Testis (tissue), 3 donors: Measurements from ENCODE around the gene ASXL1. TPM values are rescaled to one million over a fixed set of nuclear protein-coding genes. Genes with fewer than 3 reads are reported as not detected.

Experiments
- DNase-seq: peaks from one replicate; pipeline ENCODE4 v3.0.0-alpha.2; 2019
- H3K27ac ChIP-seq, 2 donors: fragments of 200-600 bp; sonication (generic); one replicate each; pipeline ENCODE4 v1.5.1; 2019
- H3K27me3 ChIP-seq: fragments of 200-600 bp; sonication (generic); one replicate; pipeline ENCODE4 v1.5.1; 2019
- H3K36me3 ChIP-seq: fragments of 200-600 bp; sonication (generic); one replicate; pipeline ENCODE4 v1.5.1; 2017; ENCODE audit warnings: low read depth; ENCODE audit errors: missing control alignments
- H3K4me1 ChIP-seq: fragments of 200-600 bp; sonication (generic); one replicate; pipeline ENCODE4 v1.5.1; 2019
- H3K4me3 ChIP-seq, 2 donors: fragments of 200-600 bp; sonication (generic); one replicate each; pipeline ENCODE4 v1.5.1; 2017 to 2019
- H3K9me3 ChIP-seq: fragments of 200-600 bp; sonication (generic); one replicate; pipeline ENCODE4 v1.5.1; 2017
- POLR2A ChIP-seq: fragments of 450-650 bp; IDR thresholded peaks from one replicate; pipeline ENCODE4 v1.6.1; 2017; ENCODE audit warnings: antibody characterized with exemption, mild to moderate bottlenecking, moderate library complexity
- WGBS, 2 donors: methylation state at CpG; one replicate each; pipeline ENCODE4 v1.1.5; 2018; 5-methylcytosine and 5-hydroxymethylcytosine counted together
- intact Hi-C: fragments of 100-400 bp; cut with DNase I; formaldehyde crosslinking; loops from one replicate; pipeline ENCODE4 v1.15.1; 2023; ENCODE audit warnings: low total_unique reads
- polyA plus RNA-seq: library from polyadenylated mRNA; stranded (reverse); fragments of 350-450 nt; fragmentation: Illumina TruSeq; extraction: RNeasy Lipid Tissue Mini Kit (QIAGEN cat#74804); gene quantifications from one replicate; pipeline ENCODE4 v1.2.3, GENCODE V29; 2014; ENCODE audit warnings: low read depth, low replicate concordance; ENCODE audit not compliant: insufficient read depth
- total RNA-seq, 2 donors: library from RNA; depleted of rRNA; stranded (reverse); fragments of >200 nt; gene quantifications; one replicate each; pipeline ENCODE4 v1.2.3, GENCODE V29; 2016
- TF ChIP-seq, protein P1 (sequence below), 3 experiments: fragments of 450-650 bp in 2 of 3; fragments of 200-600 bp in 1 of 3; sonication (generic) in 1 of 3; IDR thresholded peaks; one replicate each; pipeline ENCODE4 v1.5.1; 2016 to 2019; ENCODE audit warnings: antibody characterized with exemption in 3 of 3, mild to moderate bottlenecking in 2 of 3, moderate library complexity in 1 of 3

ASXL1 gene
- total and polyA plus RNA-seq, 3 donors from 2014 or later, result 101 to 161 (median 125) TPM

DNA sequence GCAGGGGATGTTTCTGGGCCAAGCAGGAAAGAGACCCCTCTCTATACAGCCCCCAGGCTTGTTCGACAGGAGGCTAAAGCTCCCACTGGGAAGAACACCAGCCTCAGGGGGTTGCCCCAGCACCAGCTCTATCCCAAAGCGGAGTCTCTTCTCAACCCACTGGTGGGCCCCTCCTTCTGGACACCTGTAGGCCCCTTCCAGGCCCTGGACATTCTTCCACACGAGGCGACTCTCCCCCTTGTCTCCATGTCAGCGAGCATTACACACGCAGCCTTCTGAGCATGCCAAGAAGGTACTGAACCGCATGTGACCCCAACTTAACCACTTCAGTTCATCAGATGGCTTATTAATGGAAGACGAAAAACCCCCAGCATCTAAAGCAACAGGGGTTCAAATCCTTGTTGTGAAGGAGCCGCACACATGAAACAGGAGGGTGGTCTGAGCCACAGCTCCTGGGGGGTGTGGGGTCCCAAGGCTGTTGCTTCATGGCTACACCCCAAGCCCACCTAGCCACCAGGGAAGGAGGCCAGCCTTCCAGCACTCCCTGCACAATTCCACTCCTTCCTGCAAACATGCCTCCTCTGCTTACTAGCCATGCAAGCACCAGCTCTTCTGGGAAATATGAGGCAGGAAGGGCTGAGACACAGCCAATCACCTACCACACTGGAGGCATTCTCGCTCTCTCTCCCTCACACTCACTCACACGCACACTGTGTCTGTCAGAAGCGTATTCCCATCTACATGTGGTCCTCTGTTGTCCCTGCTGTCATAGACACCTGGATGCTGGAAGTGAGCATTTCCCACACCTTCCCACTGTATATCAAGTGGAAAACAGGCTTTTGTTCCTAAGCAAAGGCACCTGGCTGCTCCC, 122.5 kb downstream of the ASXL1 start:
- H3K36me3 ChIP-seq, result no peaks in the 10 kb centered on the region
- intact Hi-C loops, result no loop called here
- 68 to 70% methylated on average over 9 to 12 of the region's 12 CpGs for WGBS, 2 donors
- H3K27me3 ChIP-seq, result no peaks in the 10 kb centered on the region
- no peak for DNase-seq
- peaks cover 51% of the 10 kb centered on the region for H3K4me1 ChIP-seq
- no peaks in the 10 kb centered on the region for H3K9me3 ChIP-seq
- no peak overlapping the region for H3K4me3 ChIP-seq
- TF ChIP-seq, protein P1, sequence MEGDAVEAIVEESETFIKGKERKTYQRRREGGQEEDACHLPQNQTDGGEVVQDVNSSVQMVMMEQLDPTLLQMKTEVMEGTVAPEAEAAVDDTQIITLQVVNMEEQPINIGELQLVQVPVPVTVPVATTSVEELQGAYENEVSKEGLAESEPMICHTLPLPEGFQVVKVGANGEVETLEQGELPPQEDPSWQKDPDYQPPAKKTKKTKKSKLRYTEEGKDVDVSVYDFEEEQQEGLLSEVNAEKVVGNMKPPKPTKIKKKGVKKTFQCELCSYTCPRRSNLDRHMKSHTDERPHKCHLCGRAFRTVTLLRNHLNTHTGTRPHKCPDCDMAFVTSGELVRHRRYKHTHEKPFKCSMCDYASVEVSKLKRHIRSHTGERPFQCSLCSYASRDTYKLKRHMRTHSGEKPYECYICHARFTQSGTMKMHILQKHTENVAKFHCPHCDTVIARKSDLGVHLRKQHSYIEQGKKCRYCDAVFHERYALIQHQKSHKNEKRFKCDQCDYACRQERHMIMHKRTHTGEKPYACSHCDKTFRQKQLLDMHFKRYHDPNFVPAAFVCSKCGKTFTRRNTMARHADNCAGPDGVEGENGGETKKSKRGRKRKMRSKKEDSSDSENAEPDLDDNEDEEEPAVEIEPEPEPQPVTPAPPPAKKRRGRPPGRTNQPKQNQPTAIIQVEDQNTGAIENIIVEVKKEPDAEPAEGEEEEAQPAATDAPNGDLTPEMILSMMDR (IDR thresholded peaks at IDR 0.05), result no peak
- TF ChIP-seq POLR2A, result no peak
- H3K27ac ChIP-seq, result no peak overlapping the region

DNA sequence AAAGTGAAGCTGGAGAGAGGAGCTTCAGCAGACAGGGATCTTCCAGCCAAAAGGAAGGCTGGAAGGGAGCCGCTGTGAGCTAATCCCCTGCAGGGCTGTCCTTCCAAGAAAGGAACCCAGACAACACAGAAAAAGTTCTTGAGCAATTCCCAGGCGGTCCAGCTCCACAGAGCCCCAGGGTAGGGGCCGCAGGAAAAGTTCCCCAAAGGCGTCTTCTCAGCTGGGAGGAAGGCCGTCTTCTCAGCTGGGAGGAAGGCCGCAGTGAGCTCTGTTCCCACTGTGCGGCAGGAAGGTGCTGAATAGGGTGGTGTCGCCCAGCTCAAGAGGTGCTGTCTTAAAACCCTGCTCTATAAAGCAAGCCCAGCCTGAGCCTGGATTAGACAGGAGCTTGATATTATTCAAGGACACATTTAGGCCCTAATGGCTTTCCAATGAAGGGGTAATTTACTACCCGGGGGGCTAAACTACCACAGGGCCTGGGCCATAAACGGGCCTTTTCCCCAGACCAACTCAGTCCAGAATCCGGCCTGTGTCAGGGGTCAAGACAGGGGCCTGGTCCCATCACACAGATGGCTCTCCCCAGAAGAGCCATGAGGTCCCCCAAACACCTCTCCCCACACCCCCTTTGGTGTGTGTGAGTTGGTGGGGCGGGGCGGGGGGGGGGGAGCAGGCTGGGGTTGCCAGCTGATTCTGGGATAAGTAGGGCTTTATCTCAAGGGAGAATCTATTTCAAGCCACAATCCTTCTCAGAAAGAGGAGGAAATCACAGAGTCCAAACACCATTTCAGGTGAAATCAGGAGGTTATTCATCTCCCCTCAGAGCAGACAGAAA, 123.4 kb downstream of the ASXL1 start:
- peaks cover 46% of the 10 kb centered on the region for H3K4me1 ChIP-seq
- H3K36me3 ChIP-seq, result no peaks in the 10 kb centered on the region
- no peaks in the 10 kb centered on the region for H3K9me3 ChIP-seq
- no peak for TF ChIP-seq POLR2A
- TF ChIP-seq, protein P1 (IDR thresholded peaks at IDR 0.05), result no peak
- peak overlapping the region; percentile 32 to 76 for H3K27ac ChIP-seq
- DNase-seq, result no peak
- H3K27me3 ChIP-seq, result no peaks in the 10 kb centered on the region
- intact Hi-C loops, result no loop called here
- H3K4me3 ChIP-seq, result peak overlapping the region in 1 of 2 donors; percentile 81
- WGBS, 2 donors, result 51 to 52% methylated on average over 11 to 13 of the region's 13 CpGs

DNA sequence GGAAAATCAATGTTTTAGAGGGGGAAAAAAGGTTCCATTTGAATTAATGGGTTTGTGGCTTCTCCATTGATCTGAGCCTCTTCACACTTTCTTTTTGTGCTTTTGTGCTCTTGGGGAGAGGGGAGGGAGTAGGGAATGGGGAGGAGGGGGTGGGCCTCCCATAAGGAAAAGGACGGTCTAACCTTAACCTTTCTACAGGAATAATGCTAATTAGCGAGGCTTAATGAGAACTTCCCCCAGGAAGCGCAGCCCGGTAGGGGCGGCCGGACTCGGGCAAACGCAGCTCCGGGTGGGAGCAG, 124.0 kb downstream of the ASXL1 start:
- intact Hi-C loops, result no loop called here

DNA sequence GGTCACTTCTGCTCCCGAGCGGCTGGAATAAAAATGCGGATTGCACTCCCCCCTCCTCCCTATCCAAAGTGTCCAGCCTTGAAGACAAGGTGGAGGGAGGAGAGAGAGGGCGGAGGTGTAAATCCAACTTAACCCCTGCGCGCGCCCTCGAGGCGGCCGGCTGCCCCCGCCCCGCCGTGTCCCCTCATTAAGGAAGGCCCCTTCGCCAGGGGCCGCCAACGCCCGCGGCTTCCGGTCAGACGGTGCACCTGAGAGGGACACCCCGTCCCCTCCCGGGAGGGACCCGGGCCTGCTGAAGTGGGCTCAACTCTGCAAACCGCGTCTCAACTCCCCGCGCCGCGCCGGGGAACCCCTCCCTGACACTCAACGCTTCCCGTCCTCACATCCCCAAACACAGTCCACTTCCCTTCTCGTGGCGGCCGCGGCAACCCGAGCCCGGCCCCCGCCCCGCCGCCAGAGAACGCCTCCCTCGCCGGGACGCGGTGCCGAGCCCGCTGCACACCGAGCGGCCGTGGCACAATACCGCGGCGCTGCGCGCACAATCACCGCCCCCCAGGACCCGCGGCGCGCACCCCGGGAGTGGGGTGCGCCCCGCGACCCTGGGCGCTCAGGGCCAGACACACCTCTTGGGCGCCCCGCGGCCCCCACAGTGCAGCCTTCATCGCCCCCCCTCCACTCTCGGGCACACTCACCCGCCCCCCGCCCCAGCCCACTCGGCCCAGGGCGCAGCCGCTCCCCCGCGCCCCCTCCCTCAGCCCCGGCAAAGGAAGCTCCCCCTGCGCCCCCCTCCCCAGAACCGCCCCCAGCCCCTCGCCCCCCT, 124.5 kb downstream of the ASXL1 start:
- H3K27me3 ChIP-seq, result no peaks in the 10 kb centered on the region
- 1 to 7% methylated on average over 18 to 61 of the region's 82 CpGs for WGBS, 2 donors
- H3K27ac ChIP-seq, result peak overlapping the region; percentile 76 to 78
- intact Hi-C loops, result no loop called here
- H3K4me1 ChIP-seq, result peaks cover 35% of the 10 kb centered on the region
- H3K4me3 ChIP-seq, result peak overlapping the region; percentile 74 to 81
- no peaks in the 10 kb centered on the region for H3K9me3 ChIP-seq
- no peaks in the 10 kb centered on the region for H3K36me3 ChIP-seq
- no peak for DNase-seq
- no peak for TF ChIP-seq POLR2A
- TF ChIP-seq, protein P1 (IDR thresholded peaks at IDR 0.05), result no peak

More for the DNA sequence above, 124.0 kb downstream of the ASXL1 start:
- H3K27me3 ChIP-seq, result no peaks in the 10 kb centered on the region
- H3K27ac ChIP-seq, result peak overlapping the region; percentile 76 to 78
- no peak for TF ChIP-seq POLR2A
- TF ChIP-seq, protein P1 (IDR thresholded peaks at IDR 0.05), result no peak
- peaks cover 41% of the 10 kb centered on the region for H3K4me1 ChIP-seq
- 6 to 7% methylated on average over 9 of the region's 9 CpGs for WGBS, 2 donors
- no peaks in the 10 kb centered on the region for H3K9me3 ChIP-seq
- DNase-seq, result no peak
- no peaks in the 10 kb centered on the region for H3K36me3 ChIP-seq
- peak overlapping the region; percentile 74 to 81 for H3K4me3 ChIP-seq
